DMS53 treated with DMSO at 0.1 percent for 48 hours (cell line): ENCODE data around the gene GNG14.
"Not testable (repeated sequence)": the region's sequence is repeated elsewhere in the genome, so short reads cannot be mapped to it uniquely, and the experiment has no call there.

Source experiments
- DNase-seq: peaks from one replicate; lab custom pipeline; 2025; ENCODE audit not compliant: unreplicated experiment; lab: John Stamatoyannopoulos, UW

GNG14 gene

GRCh38 chr19:12722566-12723380 lies 35.0 kb downstream of the GNG14 start:
- peak; percentile 87 for DNase-seq

DNA sequence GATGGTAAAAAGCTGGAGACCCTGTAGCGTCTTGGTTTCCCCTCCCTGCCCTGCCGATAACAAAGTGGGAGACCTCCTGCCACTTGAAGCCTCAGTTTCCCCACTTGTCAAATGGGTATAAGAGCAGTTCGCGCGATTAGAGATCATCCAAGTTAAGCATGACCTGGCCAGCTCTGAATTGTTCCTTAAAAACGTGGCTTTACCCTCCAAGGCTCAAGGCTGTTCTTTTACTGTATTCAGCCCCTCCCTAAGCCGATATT lies 35.5 kb downstream of the GNG14 start:
- DNase-seq = no peak

DNA sequence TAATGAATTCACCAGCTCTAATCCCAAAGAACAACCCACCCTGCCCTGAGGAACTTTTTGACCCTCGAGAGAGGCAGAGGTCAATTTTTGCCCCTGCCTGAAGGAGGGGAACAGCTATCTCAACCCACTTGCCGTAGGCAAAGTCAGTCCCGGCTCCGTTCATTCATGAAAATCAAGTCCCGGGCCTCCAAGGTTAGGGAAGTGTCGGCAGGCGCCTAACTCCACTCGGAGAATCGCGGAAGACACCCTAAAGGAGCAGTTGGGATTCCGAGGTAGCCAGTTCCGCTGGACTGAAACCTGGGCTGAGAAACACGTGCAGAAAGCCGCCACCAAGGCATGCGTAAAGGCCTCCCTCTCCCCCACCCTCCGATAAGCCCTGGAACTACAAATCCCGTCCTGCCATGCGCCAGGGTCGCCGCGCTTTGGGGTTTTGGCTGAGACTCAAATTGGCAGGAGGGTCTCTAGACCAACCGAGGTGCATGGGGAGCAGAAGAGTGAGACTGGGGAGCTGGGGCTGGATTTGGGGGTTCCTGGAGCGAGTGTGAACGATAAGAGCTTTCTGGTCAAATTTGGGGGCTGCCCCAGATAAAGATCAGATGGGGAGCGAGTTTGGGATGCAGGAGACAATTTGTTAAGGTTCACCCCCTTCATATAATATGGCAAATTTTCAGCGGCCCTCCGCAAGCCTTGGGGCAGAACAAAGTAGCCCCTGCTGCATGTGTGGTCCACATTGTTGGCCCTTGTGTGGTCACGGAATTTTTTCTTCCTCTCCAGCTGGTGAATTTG lies 36.0 kb downstream of the GNG14 start, which contains the start of gene TNPO2:
TSS of gene TNPO2 (minus strand) at position 292 of the 786 bp plus-strand sequence. CDS start 2,955 bp downstream, outside the sequence.
- peak; percentile 12 for DNase-seq

- not testable (repeated sequence) for DNase-seq
These were observed 37.8 kb downstream of the GNG14 start for GRCh38 chr19:12725612-12726011.

DNA sequence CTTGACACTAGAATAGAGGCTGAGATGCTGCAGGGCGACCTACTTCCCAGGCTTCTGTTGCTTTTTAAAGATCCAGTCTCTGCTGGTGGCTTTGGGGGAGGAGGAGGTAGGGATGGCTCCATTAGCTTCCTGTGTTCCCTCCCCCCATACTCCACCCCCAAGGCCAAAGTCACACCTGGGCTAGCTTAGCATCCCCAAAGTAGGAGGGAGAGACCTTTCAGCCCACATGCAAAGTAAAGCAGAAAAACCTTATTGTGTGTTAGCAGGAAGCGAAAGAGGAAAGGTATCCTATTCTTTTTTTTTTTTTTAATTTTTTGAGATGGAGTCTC lies 39.2 kb downstream of the GNG14 start:
- no peak for DNase-seq

- DNase-seq = no peak
These were observed 40.1 kb downstream of the GNG14 start for GRCh38 chr19:12727745-12728433.

DNA sequence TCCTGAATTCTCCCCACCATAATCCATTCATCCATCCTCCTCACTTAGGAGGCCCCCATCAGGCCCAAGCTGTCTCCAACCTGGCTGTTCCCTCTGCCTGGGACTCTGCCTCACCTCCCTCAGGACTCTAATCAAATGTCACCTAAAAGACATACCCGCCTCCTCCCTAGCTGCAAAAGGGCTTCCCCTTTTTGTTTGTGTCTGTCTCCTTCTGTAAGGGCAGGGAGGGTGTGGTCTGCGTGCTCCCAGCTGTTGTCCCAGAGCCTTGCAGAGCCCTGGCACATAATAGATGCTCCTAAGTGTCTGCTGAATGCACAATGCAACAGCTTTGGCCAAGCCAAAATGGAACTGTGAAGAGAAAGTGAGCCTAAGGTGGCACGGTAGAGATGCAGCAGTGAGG lies 42.3 kb downstream of the GNG14 start:
- no peak for DNase-seq

GRCh38 chr19:12731337-12731736 lies 43.5 kb downstream of the GNG14 start:
- no peak for DNase-seq

GRCh38 chr19:12733369-12734214 lies 45.8 kb downstream of the GNG14 start:
- no peak for DNase-seq

GRCh38 chr19:12736995-12737834 lies 49.4 kb downstream of the GNG14 start, which contains the start of gene GET3:
GET3 (plus strand) TSS chr19:12737497; CDS start chr19:12737506, 9 bp downstream.
- DNase-seq = peak; percentile 99

DNA sequence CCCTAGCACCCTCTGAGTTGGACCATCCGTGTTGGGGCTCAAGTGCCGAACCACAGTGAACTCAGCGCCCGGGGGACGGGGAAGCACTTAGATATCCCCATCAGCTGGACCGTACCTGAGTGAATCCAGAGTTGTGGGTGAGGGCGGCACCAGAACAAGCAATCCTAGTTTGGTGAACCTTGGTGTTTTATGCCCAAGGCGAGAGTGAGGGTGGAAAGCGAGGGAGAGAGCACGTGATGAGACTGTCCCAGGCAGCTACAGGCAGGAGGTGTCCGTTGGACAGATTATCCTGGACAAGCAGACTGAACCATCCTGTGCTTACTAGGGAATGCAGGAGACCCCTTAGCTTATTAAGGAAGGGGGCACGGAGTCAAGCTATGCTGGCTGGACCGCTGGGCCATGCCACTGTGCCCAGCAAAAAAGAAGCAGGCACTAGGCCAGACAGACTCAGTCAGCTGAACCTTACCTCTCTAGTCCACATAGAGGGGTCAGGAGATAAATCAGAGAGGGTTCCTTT lies 50.1 kb downstream of the GNG14 start:
- DNase-seq = no peak
